Suppressor macrophage treated with lipopolysaccharide for 4 hours (primary cell): Measurements from ENCODE around the gene CUX1.
"Not testable (repeated sequence)": the region's sequence is repeated elsewhere in the genome, so short reads cannot be mapped to it uniquely, and the experiment has no call there.

Source experiments
- DNase-seq: peaks from one replicate; pipeline ENCODE4 v3.0.0-alpha.2; 2020

The CUX1 gene

GRCh38 chr7:102024005-102024768 lies 206.8 kb downstream of the CUX1 start:
- DNase-seq = no peak

DNA sequence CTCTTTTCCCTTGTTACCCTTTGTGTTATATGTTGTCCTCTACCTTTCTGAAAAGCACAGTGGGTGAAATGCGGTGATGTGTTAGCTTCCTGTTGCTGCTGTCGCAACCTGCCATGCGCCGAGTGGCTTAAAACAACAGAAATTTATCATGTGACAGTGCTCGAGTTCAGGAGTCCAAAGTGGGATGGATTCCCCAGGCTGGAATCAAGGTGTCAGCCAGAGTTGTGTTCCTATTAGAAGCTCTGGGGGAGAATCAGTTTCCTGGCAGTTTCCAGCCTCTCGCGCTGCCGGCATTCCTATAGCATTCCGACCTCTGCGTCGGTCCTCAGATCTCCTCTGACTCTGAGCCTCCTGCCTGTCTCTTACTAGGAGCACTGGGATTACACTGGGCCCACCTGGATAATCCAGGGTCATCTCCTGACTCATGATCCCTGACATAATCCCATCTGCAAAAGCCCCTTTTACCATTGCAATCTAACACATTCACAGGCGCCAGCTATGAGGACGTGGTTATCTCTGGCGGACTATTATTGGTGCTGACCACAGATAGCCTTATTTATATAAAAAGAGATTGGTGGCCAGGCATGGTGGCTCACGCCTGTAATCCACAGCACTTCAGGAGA lies 207.5 kb downstream of the CUX1 start:
- peak; percentile 16 for DNase-seq

DNA sequence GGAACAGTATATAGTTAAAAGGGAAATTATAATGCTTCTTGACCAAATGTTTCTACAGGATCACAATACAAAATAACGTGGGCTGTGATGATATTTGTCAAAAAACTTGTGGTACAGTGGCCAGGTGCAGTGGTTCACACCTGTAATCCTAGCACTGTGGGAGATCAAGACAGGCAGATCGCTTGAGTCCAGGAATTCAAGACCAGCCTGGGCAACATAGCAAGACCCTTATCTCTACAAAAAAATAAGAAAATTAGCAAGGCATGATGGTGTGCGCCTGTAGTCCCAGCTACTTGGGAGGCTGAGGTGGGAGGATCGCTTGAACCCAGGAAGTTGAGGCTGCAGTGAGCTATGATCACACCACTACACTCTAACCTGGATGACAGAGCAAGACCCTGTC lies 208.4 kb downstream of the CUX1 start:
- DNase-seq = not testable (repeated sequence)

GRCh38 chr7:102028206-102028826 lies 210.9 kb downstream of the CUX1 start:
- DNase-seq = no peak

- DNase-seq = no peak
Observed at GRCh38 chr7:102029616-102030015, 212.2 kb downstream of the CUX1 start.

DNA sequence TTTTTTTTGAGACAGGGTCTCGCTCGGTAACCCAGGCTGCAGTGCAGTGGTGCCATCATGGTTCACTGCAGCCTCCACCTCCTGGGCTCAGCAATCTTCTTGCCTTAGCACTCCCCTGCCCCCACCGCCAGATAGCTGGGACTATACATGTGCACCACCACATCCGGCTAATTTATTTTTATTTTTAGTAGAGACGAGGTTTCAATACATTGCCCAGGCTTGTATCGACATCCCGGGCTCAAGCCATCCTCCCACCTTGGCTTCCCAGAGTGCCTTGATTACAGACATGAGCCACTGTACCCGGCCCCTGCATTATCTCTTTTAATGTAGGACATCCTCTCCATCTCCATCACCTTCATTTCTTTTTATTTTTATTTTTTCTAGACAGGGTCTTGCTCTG lies 213.3 kb downstream of the CUX1 start:
- DNase-seq = no peak

DNA sequence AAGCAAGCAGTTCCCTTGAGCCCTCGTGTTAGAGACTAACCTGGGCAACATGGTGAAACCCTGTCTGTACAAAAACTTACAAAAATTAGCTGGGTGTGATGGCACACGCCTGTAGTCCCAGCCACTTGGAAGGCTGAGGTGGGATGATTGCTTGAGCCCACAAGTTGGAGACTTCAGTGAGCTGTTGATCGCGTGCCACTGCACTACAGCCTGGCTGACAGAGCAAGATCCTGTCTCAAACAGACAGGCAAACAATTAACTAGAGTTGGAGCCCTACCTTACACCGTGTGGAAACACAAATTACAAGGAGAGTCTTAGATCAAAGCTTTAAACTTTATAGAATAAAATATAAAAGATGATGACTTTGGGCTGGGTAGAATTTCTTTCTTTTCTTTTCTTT lies 219.5 kb downstream of the CUX1 start:
- no peak for DNase-seq

DNA sequence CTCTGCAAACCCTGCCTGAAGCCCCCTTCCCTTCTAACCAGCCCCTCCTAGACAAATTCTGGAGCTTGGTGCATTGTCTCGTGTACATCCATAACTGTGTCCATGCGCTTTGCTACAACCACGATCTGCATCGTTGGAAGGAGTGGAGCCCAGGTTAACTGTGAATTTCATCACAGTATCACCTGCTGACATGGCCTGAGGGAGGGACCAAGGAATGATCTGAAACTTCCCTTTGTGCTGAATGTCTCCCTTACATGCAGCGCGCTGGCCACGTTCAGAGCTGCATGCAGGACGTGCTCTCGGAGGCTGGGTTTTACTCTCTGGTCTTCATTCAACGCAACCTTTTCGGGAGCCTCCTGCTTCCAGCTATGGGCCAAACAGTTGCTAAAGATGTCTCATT lies 222.3 kb downstream of the CUX1 start:
- DNase-seq = no peak

DNA sequence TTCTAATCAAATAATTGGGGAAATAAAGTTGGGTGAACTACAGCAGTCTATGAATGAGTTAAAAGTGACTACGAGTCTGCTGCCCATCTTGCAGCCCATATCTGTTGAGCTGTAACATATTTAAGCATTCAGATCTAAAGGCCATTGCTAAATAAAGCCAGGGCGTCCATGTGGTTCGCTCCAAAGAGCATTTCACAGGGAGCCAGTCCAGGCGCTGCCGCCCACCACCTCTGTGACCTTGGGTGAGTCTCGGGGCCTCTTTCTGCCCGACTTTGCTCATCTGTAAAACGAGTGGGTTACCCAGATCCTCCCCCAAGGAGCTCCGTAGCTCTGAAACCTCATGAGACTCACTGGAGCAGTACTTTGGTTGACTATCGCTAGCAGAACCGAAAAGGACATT lies 223.1 kb downstream of the CUX1 start:
- no peak for DNase-seq

DNA sequence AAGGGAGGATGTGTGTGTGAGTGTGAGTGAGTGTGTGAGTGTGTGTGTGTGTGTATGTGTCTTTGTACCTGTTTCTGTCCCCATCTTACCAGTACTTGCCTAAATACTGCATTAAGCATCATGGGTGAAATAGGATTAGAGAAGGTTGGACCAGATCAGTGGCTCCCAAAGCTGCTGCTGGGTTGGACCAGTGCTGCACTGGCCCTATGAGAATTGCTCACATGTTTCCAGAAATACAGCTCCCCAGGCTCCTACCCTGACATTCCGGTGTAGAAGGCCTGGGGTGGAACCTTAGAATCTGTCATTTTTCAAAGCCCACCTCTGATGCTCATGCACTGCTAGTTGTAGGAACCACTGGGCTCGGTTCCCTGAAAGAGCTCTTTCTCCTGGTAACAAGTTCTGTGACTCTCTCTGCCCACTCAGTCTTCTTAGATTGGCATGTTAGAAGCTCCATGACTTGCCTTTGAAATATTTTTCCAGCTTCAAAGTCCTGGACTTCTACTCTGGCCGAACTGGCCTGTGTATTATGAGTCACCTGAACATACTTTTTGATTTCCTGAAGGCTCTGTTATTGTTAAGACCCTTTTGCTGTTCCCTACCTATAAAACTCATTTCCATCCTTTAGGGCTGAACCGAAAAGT lies 224.7 kb downstream of the CUX1 start:
- DNase-seq = no peak

DNA sequence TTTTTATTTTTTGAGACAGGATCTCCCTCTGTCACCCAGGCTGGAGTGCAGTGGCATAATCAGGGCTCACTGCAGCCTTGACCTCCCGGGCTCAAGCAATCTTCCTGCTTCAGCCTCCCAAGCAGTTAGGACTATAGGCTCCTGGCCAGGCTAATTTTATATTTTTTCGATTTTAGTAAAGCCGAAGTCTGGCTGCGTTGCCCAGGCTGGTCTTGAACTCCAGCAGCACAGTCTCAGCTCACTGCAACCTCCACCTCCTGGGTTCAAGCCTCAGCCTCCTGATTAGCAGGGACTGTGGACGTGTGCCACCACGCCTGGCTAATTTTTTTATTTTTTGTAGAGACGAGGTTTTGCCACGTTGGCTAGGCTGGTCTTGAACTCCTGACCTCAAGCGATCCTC lies 225.4 kb downstream of the CUX1 start:
- DNase-seq = not testable (repeated sequence)

- no peak for DNase-seq
Observed at GRCh38 chr7:102044641-102044983, 227.2 kb downstream of the CUX1 start.

- peak; percentile 37 for DNase-seq
Observed at GRCh38 chr7:102044984-102045673, 227.7 kb downstream of the CUX1 start.

GRCh38 chr7:102045681-102046372 lies 228.4 kb downstream of the CUX1 start:
- DNase-seq = peak; percentile 79

GRCh38 chr7:102046373-102047117 lies 229.1 kb downstream of the CUX1 start:
- no peak for DNase-seq

GRCh38 chr7:102047167-102047566 lies 229.7 kb downstream of the CUX1 start:
- no peak for DNase-seq

GRCh38 chr7:102049765-102050164 lies 232.3 kb downstream of the CUX1 start:
- DNase-seq = no peak

GRCh38 chr7:102050864-102051460 lies 233.5 kb downstream of the CUX1 start:
- no peak for DNase-seq

DNA sequence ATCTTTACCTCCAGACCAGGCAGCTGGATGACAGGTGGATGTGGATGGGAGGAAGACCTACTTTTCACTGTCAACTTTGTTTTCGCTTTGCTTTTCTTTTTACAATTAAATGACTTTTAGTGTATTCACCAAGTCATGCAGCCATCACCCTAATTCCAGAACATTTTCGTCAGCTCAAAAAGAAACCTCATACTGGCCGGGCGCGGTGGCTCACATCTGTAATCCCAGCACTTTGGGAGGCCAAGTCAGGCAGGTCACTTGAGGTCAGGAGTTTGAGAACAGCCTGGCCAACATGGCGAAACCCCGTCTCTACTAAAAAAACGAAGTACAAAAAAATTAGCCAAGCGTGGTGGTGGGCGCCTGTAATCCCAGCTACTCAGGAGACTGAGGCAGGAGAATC lies 234.3 kb downstream of the CUX1 start:
- not testable (repeated sequence) for DNase-seq

DNA sequence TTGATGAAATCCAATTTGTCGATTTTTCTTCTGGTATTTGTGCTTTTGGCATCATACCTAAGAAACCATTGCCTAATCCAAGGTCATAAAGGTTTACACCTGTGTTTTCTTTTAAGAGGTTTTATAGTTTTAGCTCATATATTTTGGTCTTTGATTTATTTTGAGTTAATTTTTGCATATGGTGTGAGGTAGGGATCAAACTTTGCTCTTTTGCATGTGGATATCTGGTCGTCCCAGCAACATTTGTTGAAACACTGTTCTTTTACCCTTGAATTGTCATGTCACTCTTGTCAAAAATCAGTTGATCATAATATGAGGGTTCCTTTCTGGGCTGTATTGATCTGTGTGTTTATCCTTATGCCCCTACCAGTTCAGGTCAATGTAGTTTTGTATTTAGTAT lies 236.7 kb downstream of the CUX1 start:
- DNase-seq = no peak
